K562 (cell line): ENCODE measurements around the gene SPRY2. TPM values are rescaled to one million over a fixed set of nuclear protein-coding genes. Genes with fewer than 3 reads are reported as not detected.
A peak's percentile ranks its signal among the peaks of the same experiment; 100 is the strongest.

Experiments used
- ARHGAP35 ChIP-seq: fragments of 450-650 bp; IDR thresholded peaks from 2 replicates; pipeline ENCODE4 v1.6.1; 2018; ENCODE audit not compliant: partially characterized antibody
- ARID2 ChIP-seq: fragments of 450-650 bp; IDR thresholded peaks from 2 replicates; pipeline ENCODE4 v1.6.1; 2017; ENCODE audit warnings: antibody characterized with exemption, mild to moderate bottlenecking
- ATF2 ChIP-seq: sonication (generic); formaldehyde crosslinking; IDR thresholded peaks from 2 replicates; pipeline ENCODE4 v1.8.1; 2022; ENCODE audit warnings: missing genetic modification reagents
- BMI1 ChIP-seq: fragments of 150-350 bp; IDR thresholded peaks from 2 replicates; pipeline ENCODE4 v1.6.1; 2014; ENCODE audit warnings: low read length
- CBX3 ChIP-seq, 2 experiments: IDR thresholded peaks; 1 replicate in 1 of 2; 2 replicates in 1 of 2; pipeline ENCODE4 v1.6.1; 2012; ENCODE audit warnings: inconsistent platforms in 2 of 2, low read length in 2 of 2, borderline replicate concordance in 1 of 2, control low read depth in 1 of 2
- CBX8 ChIP-seq: fragments of 200-600 bp; sonication (generic); IDR thresholded peaks from 2 replicates; pipeline ENCODE4 v1.6.1; 2012; ENCODE audit warnings: borderline replicate concordance, mixed run types, low read depth, mild to moderate bottlenecking, moderate library complexity, mixed read lengths, low read length, control low read depth, inconsistent platforms; ENCODE audit not compliant: poor library complexity, severe bottlenecking; ENCODE audit errors: extremely low read depth
- ETV1 ChIP-seq: fragments of 450-650 bp; conservative IDR thresholded peaks from 2 replicates; pipeline ENCODE4 v1.6.1; 2016; ENCODE audit warnings: missing genetic modification characterization, control low read depth, low read depth, missing compliant biosample characterization
- HMGN3 ChIP-seq: IDR thresholded peaks from 2 replicates; pipeline ENCODE4 v1.6.1; 2011; ENCODE audit warnings: borderline replicate concordance, low read depth, mild to moderate bottlenecking, mixed read lengths, low read length; ENCODE audit not compliant: insufficient read length; ENCODE audit errors: extremely low read depth
- MCM7 ChIP-seq, 2 experiments: fragments of 450-650 bp; IDR thresholded peaks; 2 replicates each; pipeline ENCODE4 v1.6.1; 2016 to 2018
- NFE2L1 ChIP-seq: fragments of 450-650 bp; IDR thresholded peaks from 2 replicates; pipeline ENCODE4 v1.6.1; 2016; ENCODE audit warnings: missing genetic modification characterization, low read depth, mild to moderate bottlenecking, missing compliant biosample characterization, moderate library complexity, borderline replicate concordance
- PHTF2 ChIP-seq: fragments of 250-450 bp; sonication (Bioruptor Pico); IDR thresholded peaks from 2 replicates; pipeline ENCODE4 v1.5.0; 2021; ENCODE audit warnings: mild to moderate bottlenecking
- POLR2A ChIP-seq: fragments of 450-650 bp; conservative IDR thresholded peaks from 2 replicates; pipeline ENCODE4 v1.6.1; 2016
- PRPF4 ChIP-seq: fragments of 200-400 bp; formaldehyde crosslinking; IDR thresholded peaks from one replicate; pipeline ENCODE4 v1.6.1; 2017; ENCODE audit warnings: low read length, low read depth, mild to moderate bottlenecking; ENCODE audit not compliant: insufficient read depth, poor library complexity, severe bottlenecking
- SUPT5H ChIP-seq: fragments of 450-650 bp; IDR thresholded peaks from 2 replicates; pipeline ENCODE4 v1.6.1; 2016
- TAL1 ChIP-seq: fragments of 450-650 bp; IDR thresholded peaks from 2 replicates; pipeline ENCODE4 v1.6.1; 2016; ENCODE audit warnings: mild to moderate bottlenecking
- THAP12 ChIP-seq: fragments of 250-450 bp; sonication (Bioruptor Pico); IDR thresholded peaks from 2 replicates; pipeline ENCODE4 v1.9.0; 2021; ENCODE audit warnings: mild to moderate bottlenecking, inconsistent platforms
- TRIM24 ChIP-seq, 2 experiments: fragments of 450-650 bp; IDR thresholded peaks; 2 replicates each; pipeline ENCODE4 v1.6.1; 2016
- TRIM25 ChIP-seq: fragments of 450-650 bp; IDR thresholded peaks from 2 replicates; pipeline ENCODE4 v1.7.0; 2016; ENCODE audit warnings: borderline replicate concordance
- XRCC4 ChIP-seq: IDR thresholded peaks from one replicate; pipeline ENCODE4 v1.6.1; 2011; ENCODE audit not compliant: insufficient read depth, insufficient read length; ENCODE audit errors: extremely low read depth
- YBX1 ChIP-seq: fragments of 450-650 bp; IDR thresholded peaks from 2 replicates; pipeline ENCODE4 v1.7.1; 2016; ENCODE audit warnings: mild to moderate bottlenecking
- ZNF263 ChIP-seq: sonication (generic); formaldehyde crosslinking; IDR thresholded peaks from 2 replicates; pipeline ENCODE4 v1.8.0; 2022; ENCODE audit warnings: mild to moderate bottlenecking, missing genetic modification reagents, borderline replicate concordance
- ZNF395 ChIP-seq: fragments of 200-800 bp; sonication (Bioruptor generic); IDR thresholded peaks from 2 replicates; pipeline ENCODE4 v1.6.1; 2017; ENCODE audit warnings: missing genetic modification characterization, missing compliant biosample characterization
- ZNF717 ChIP-seq: fragments of 250-450 bp; sonication (Bioruptor Pico); IDR thresholded peaks from 2 replicates; pipeline ENCODE4 v1.5.0; 2021
- ZNF830 ChIP-seq: fragments of 250-450 bp; sonication (Bioruptor Pico); IDR thresholded peaks from 2 replicates; pipeline ENCODE4 v1.5.0; 2021; ENCODE audit warnings: mild to moderate bottlenecking
- polyA plus RNA-seq, 8 experiments: library from polyadenylated mRNA; depleted of rRNA in 4 of 8; stranded (reverse) in 5 of 8; unstranded in 3 of 8; fragments of >200 nt; fragmentation: Nextera tagmentation in 2 of 8; fragmentation: Illumina TruSeq in 1 of 8; extraction: Ambion mirVana in 2 of 8; extraction: Trizol in 1 of 8; gene quantifications; 2 replicates each; pipeline versions ENCODE4 v1.2.1 to v1.2.3, GENCODE V29; 2011 to 2014; ENCODE audit warnings: inconsistent platforms in 1 of 8, missing spikeins in 1 of 8
- total RNA-seq, 7 experiments: library from RNA; depleted of rRNA in 6 of 7; stranded (reverse); fragments of >200 nt in 6 of 7; fragmentation: Illumina TruSeq in 2 of 7; extraction: Trizol in 2 of 7; gene quantifications; 2 replicates each; pipeline versions ENCODE4 v1.2.1 to v1.2.3, GENCODE V29; 2011 to 2021; ENCODE audit warnings: low replicate concordance in 1 of 7

The SPRY2 gene
- total and polyA plus RNA-seq, 9 of the 15 experiments (the other 6 are each of a cell fraction or from before 2014, with no cell fraction given) = 1.8 to 7.8 (median 3.4) TPM

- no peak for TF ChIP-seq ATF2 (CRISPR knock-in tag)
- no peak for TF ChIP-seq BMI1
- TF ChIP-seq PRPF4 = no peak
- no peak for TF ChIP-seq POLR2A
- no peak for TF ChIP-seq TRIM24 (IDR thresholded peaks at IDR 0.05)
- TF ChIP-seq XRCC4 = no peak
- no peak for TF ChIP-seq CBX8
- no peak for TF ChIP-seq NFE2L1 (tag)
- TF ChIP-seq THAP12 (CRISPR knock-in tag) = no peak
- TF ChIP-seq ARHGAP35 = no peak
- no peak for TF ChIP-seq CBX3 (IDR thresholded peaks at IDR 0.05; ENCODE audit: borderline replicate concordance in 1 of 2, low read length in 2 of 2)
- TF ChIP-seq SUPT5H = no peak
- no peak for TF ChIP-seq ARID2
- TF ChIP-seq ZNF395 (CRISPR knock-in tag) = no peak
- TF ChIP-seq YBX1 = no peak
- TF ChIP-seq ZNF830 = no peak
- TF ChIP-seq PHTF2 (CRISPR knock-in tag) = no peak
- TF ChIP-seq TAL1 = peak; percentile 29; the same call in 1 of the 2 replicates
- no peak for TF ChIP-seq HMGN3
- TF ChIP-seq ZNF263 = no peak
- TF ChIP-seq TRIM25 = no peak
- TF ChIP-seq ETV1 = peak; percentile 63; the same call in 1 of the 2 replicates
- no peak for TF ChIP-seq ZNF717 (CRISPR knock-in tag)
- TF ChIP-seq MCM7 (IDR thresholded peaks at IDR 0.05) = no peak
Measured at GRCh38 chr13:80361883-80362327, 21.0 kb upstream of the SPRY2 start (continued).
